Measurements from ENCODE around the gene GNL3L.

DNA sequence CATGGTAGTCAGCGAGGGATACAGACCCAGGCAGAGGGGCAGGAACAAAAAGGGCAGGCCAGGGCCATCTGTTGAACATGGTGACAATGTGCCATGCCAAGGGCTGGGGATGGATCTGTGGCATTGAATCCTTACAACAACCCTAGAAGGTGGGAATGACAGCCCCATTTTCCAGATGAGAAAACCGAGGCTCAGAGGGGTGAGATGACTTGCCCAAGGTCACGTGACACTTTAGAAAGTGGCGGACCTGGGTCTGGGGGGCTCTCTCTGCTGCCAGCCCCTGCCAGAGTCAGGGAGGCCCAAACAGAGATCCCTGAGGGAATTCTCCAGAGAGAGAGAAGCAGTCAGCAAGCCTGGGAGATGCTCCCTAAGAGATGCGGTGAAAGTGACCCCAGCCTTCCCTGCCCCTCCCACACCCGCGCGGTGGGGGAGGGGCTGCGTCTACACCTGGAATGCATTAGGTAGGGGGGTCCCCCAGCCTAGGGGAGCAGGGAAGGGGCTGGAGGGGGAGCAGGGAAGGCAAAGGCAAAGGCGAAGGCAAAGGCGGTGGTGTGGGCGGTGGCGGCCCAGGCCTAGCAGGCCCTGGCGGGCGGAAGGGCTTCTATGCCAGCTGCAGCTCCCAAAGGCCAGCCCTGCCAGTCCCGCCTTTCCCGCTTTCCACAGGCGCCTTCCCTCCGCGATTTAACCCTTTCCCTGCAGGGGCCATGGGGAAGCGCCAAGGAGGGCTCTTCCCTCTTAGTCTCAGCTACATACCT is 47.0 kb upstream of the GNL3L start:
- TF ChIP-seq, protein P1, sequence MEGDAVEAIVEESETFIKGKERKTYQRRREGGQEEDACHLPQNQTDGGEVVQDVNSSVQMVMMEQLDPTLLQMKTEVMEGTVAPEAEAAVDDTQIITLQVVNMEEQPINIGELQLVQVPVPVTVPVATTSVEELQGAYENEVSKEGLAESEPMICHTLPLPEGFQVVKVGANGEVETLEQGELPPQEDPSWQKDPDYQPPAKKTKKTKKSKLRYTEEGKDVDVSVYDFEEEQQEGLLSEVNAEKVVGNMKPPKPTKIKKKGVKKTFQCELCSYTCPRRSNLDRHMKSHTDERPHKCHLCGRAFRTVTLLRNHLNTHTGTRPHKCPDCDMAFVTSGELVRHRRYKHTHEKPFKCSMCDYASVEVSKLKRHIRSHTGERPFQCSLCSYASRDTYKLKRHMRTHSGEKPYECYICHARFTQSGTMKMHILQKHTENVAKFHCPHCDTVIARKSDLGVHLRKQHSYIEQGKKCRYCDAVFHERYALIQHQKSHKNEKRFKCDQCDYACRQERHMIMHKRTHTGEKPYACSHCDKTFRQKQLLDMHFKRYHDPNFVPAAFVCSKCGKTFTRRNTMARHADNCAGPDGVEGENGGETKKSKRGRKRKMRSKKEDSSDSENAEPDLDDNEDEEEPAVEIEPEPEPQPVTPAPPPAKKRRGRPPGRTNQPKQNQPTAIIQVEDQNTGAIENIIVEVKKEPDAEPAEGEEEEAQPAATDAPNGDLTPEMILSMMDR (IDR thresholded peaks at IDR 0.05), result no peak
- TF ChIP-seq POLR2A (IDR thresholded peaks at IDR 0.05), result no peak

Data from esophagus squamous epithelium (tissue), 4 donors.